Renal cortical epithelial cell (primary cell): ENCODE results near the gene SLC22A23. TPM values are rescaled to one million over a fixed set of nuclear protein-coding genes. Genes with fewer than 3 reads are reported as not detected.

Experiments
- DNase-seq: peaks from one replicate; pipeline ENCODE4 v3.0.0-alpha.2; 2011; ENCODE audit warnings: low read depth
- total RNA-seq: library from RNA; depleted of rRNA; stranded (reverse); fragments of >200 nt; gene quantifications from 2 replicates; pipeline ENCODE4 v1.2.3, GENCODE V29; 2014

SLC22A23 gene
- total RNA-seq, 1 donor from 2014 or later, result 2.4 TPM

DNA sequence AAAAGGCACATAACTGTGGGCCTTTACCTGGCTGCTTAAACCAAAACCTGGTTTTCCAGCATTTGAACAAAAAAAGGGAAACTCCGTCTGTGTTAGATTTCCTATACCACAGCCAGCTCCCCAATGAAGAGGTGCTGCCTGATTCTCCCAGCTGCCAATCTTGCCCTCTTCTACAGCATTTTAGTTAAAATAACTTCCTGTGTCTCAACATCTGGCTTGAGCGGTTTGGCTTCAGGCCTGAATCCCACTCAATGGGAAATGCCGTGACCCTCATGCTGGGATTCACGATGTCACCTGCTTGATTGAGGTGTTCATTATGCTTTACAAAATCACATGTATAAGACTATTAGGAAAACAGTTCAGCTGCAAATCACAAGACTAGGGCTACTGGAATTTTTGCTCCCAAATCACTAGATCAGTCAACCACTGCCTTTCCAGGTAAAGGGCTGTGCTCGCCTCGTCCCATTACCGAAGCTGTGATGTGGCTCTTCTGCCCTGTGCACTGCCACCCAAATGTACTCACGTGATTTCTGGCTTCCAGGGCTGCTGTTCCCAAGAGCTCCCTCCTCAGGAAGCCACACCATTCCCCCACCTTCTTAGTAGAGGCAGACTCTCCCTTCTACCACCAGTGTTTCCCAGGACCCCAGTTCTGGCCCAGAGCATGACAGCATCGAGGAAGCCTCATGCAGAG is 103.5 kb downstream of the SLC22A23 start:
- no peak for DNase-seq

DNA sequence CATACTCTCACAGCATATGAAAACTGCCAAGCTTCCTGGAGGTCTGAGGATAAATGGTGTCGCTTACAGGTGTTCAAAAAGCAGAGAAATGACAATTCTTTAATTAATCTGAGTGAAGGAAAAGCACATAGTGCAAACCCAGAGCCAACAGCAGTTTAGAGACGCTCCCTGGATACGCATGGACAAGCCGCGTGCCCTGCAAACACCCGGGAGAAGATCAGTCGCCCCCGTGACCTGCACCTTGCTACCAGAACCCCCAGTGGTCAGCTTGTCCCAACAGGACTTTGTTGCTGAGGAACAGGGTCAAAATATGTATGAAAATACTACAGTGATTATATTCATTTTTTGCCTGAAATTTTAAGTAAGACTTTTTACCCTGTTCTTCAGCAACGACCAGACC is 104.2 kb downstream of the SLC22A23 start:
- DNase-seq, result no peak

DNA sequence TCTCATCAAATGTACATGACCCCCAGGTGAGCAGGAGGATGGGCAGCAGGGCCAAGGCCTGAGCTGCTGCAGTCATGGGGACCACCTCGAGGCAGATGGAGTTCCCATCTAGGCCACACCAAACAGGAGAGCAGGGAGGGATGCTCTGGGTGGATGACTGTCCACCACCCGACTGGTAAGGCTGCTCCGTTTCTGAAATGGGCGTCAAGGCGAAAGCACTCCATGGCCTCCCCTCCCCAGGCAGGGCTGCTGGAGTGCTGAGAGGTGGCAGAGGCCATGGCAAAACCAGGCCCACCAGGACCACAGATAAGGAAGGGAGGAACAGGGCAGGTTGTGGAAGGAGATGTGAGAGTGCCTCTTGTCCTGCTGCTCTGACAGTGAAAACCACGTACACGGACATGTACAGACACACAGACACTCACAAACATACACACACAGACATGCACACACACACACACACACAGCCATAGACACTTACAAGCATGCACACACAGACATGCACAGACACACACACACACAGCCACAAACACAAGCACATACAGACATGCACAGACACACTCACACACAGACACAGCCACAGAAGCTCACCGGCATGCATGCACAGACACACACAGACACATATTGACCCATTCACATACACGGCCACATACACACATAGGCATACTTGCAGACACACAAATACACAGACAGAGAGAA is 104.9 kb downstream of the SLC22A23 start:
- no peak for DNase-seq

DNA sequence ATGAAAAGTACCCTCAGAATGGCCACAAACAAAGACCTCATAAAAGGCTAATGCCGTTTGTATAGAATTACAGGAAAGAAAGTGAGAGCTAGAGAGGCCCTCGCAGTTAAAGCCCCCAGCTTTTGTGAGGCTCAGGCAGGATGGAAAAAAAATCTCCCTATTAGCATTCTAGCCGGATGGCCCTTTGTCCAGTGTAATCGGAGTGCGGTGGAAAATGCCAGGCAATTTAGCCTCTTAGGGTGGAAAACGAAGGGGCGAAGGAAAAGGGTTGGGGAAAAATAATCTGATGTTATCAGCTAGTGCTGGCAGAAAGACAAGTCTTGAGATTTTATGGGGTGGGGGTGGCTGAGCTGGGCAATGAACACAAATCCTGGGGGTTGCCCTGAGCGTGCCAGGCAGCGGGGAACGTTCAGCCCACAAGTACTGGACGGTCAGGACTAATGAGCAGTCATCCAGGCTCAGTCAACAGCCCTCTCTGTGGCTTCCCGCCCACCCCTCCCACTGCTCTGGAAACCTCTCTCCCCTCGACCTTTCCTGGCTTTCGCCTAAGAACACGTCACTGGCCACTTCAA is 105.7 kb downstream of the SLC22A23 start:
- DNase-seq, result peak; percentile 17

DNA sequence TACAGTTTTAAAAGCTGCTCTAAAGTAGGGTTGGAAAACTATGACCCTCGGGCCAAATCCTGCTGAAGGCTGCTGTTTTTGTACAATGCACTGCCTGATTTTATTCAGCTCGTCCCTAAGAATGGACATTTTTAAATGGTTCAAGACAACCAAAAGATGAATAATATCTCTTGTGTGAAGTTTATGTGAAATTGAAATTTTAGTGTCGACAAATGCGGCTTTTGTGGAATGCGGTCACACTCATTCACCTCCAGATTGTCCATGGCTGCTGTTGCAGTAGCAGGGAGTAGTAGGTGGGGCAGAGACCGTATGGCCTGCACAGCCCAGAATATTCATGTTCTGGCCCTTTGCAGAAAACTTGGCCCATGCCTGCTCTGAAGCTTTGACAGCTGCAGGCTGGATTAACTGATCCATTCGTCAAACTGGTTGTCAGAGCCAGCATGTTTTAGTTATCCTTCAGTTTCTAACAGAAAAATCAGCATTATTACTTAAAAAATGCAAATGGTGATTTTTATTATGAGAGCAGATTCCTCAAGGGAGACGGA is 106.5 kb downstream of the SLC22A23 start:
- no peak for DNase-seq

DNA sequence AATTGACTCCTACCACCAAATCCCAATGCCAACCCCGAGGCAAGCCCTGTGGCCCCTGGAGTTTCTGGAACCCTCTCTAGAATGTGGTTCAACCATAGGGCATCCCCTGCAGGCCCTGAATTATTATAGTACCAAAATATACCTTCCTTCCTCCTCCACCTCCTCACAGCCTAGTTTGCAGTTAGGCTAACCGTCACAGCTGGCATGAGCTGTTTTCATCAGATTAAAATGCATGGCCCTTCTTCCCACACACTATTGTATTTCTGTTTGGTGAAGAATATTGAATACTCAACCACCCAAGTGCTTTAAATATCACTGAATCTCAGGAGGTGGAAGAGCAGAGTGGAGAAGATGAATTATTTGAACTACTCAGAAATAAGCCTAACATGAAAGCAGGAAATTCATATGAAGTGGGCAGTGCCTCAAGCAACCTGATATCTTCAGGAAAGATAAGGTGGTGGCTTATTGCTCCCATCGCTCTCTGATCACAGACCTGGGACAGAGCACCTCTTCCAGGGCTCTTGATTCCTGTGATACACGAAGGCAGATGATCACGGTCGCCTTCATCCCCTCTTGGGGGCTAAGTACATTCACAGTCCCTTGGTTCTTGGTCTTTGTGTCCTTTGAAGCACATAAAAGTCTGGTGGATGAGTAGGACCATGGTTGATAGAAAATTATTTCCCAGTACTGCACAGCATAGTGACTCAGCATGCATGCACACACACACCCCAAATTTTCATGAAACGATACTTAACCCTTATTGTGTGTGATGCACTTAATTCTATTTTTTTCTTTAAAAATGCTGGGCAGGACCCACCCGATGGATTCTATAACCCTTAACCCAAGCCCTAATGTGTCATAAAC is 107.2 kb downstream of the SLC22A23 start:
- no peak for DNase-seq

DNA sequence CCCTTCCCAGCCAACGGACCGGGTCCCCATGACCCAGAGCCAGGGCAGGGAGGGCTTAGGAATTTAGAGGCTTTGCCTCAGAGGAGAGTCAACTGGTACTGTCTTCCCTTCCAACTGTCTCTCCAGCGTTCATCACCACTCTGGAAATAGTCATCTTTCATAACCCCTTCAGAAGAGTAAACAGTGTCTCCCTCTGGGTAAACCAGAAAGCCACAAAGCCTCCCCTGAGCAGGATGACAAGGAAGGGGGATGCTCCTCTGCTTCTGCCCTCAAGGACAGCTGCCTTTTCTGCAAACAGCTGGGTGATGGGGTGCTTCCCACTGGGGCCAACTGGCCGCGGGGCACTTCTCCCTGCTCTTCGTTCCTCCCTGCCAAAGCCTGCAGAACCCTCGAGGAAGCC is 108.0 kb downstream of the SLC22A23 start:
- no peak for DNase-seq

DNA sequence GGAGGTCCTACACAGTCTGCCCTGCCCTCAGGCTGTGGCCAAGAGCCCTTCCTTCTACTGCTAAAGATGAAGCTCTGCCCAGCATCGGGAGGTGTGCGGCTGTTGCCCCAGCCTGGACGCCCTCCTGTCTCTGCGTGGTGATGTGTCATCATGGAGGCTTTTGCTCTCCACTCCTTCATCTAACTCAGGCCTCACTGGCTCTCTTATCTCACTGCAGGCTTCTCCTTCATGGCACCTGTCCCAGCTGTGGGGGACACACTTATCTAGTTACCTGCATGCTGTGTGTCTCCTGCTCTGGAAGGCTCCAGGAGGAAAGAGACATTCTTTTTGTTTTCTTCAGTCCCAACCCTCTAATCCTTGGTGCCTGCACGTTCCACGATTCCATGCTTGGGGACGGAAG is 109.0 kb downstream of the SLC22A23 start:
- no peak for DNase-seq

DNA sequence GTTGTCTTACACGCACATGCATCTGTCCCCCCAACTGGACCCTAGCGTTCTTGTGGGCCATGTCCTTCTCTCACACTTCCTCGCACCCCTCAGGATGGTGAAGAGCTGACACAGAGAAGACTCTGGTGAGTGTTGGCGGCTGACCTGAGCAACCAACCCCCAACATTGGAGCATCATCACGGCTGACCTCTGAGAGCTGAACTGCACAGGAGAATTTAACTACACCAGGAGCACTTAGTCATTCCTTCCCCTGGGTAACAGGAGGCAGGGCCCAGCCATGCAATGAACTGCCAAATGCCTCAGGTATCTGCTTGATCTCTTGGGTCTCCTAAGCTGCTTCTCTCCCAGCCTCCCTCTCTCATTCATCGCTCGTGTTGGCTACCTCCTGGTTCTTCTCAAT is 109.6 kb downstream of the SLC22A23 start:
- peak; percentile 12 for DNase-seq

DNA sequence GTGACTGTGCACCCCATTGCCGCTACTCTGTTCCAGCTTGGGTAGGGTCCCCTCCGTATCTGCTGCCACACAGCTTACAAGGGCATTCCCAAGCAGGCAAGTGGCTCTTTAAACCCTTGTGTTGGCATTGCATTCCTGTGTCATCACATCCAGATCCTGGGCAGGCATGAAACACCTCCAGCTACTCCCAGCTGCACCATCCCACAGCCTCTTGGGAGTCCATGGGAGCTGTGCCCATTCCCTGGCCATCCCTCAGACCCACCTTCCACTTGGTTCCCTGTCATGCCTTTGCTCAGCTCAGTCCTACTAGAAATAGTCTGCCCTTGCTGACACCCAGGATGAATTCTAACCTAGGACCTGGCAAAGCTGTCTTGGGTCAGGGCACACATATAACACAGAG is 110.4 kb downstream of the SLC22A23 start:
- DNase-seq, result no peak

DNA sequence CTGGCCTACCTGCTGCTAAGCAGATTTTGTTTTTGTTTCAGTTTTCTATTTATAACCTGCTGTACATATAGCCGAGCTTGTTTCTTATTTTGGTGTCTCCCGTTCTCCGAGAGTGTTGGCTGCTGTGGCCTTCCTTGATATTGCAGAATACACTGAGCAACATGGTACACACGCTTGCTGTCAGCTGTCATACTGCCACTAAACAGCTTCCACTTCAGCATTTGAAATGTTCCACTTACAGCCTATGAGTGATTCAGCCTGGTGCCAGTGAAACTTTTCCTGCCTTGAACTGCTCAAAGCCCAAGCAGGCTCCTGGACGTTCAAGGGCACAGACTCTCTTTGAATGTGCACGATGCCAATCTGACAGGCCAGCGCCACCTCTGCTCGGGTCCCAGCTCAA is 111.0 kb downstream of the SLC22A23 start:
- DNase-seq, result no peak

DNA sequence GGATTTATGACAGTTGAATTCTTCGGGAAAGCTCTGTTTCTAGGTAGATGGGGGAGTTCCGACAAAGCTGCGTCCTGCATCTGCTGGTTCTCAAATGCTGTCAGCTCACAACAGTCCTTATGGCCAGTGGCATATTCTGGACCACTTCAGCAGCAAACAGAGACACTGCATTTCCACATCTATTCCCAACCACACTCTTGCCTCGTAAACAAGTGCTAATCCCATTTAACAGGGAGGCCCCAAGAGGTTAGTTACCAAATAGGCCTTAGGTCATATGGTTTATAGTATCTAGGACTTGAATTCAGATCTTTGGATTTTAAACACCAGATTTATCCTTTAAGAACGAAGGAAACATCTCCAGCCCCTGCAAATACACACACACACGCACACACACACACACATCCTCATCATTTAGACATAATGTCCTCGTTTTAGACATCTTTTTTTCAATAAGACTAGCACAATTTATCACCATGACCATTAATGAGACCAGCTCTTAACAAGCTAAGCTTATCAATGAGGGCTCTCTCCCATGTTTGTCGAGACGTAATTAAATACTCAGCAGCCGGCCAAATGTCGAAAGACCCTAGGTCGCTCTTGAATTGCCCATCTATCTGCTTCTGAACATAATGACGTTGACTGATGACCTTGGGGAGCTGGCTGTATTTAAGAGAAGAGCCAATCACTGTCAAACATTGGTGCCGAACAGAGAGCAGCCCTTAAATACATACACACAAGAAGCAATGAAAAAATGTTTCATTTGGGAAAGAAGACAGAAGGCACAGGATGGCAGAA is 113.6 kb downstream of the SLC22A23 start:
- DNase-seq, result no peak

DNA sequence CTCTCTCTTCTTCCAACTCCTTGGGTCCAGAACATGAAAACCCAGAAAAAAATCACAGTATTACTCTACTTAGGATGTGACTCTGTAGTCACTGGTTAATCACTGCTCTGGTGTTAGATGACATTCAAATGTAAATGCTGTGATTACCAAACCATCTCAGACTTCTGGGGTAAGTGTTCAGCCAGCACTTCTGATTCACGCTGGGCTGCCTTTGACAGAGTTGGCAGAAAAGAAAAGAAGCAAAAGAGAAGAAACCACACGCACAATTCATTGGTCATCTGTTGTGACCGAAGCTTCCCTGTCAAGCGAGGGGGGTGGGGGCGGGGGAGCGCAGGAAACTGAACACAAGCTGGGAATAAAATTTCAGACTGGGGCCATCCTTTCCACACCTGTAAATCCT is 115.4 kb downstream of the SLC22A23 start:
- peak; percentile 81 for DNase-seq

DNA sequence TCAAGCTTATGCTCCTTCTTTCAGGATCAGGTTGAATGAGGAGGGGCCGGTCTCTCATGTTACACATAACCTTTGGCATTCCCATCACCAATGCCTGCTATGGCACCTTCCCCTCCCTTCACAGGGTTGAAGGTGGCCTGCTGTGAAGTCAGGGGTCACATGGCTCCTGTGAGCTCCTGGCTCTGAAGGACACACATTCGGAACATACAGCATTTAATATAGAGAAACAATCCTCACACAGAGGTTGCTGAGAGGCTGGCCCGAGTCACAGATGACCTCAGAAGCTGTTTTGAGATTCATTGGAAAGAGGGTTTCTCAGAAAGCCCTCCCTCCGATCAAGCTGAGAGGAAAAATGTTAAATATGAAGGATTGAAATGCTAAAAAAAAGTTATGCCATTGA is 116.0 kb downstream of the SLC22A23 start:
- DNase-seq, result no peak

DNA sequence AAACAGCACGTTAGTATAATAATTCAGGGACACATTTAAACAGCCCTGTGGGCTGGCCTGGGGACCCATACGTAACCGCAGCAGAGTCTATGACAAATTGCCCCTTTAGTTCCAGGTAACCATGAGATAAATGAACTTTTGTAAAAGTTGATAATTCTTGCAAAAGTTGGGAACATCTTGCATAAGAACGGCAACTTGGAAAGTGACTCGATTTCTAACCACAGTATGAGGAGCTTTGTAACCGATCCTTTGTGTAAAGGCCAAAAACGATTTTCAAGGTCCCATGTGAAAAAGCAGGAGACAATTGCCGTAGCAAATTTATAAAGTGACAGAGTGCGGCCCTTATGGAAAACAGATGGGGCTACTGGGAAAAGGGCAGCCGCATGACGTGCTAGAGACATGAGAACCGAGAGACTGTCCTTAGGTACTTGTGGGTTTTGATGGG is 116.5 kb downstream of the SLC22A23 start:
- DNase-seq, result no peak

DNA sequence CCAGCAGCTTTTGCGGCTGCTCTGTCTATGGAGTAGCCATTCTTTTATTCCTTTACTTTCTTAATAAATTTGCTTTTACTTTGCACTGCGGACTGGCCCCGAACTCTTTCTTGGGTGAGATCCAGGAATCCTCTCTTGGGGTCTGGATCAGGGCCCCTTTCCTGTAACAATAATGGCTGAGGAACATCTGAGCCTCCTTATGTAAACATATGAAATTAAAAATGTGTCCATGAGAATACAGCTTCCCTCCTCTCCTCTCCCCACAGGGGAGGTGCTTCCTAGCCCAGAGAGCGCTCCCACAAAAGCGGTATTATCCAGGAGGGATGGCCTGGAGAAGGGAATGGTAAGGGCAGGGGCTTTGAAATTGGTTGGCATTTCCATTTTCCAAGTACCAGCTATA is 117.0 kb downstream of the SLC22A23 start:
- no peak for DNase-seq

DNA sequence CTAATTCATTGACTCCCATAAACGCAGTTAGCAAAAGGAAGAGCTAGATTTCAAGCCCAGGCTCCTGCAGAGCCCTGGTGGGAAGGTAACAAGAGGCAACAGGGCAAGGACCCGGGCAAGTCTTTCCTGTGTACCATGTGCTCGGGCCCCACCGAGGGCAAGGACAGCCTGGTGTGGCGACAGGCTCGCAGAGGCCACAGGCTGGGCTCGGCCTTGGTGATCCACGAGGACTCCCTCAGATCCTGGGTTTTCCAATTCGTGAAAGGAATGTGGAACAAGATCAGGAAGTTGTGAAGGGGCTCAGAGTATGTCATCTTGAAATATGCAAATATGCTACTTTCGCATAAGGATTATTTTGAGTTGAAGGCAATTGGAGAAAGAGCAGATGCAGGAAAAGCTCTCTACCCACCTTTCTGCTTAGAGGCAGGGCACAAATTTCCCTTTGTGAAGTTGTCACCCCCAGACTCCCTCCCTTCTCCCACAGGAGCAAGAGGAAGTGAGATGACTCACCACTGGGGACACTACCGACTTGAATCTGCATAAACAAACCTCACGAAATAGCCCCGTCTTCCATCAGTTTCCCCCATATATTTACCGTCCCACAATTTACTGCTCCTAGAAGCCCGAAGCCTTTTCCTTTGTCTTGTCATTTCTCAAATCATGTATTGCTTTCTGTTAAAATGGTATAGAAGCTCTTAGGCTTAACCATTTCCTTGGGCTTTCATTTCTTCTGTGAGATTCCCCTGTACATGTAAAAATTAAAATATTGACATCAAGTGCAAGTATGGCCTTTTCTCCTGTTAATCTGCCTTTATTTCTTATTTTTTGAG is 119.1 kb downstream of the SLC22A23 start:
- peak; percentile 19 for DNase-seq

DNA sequence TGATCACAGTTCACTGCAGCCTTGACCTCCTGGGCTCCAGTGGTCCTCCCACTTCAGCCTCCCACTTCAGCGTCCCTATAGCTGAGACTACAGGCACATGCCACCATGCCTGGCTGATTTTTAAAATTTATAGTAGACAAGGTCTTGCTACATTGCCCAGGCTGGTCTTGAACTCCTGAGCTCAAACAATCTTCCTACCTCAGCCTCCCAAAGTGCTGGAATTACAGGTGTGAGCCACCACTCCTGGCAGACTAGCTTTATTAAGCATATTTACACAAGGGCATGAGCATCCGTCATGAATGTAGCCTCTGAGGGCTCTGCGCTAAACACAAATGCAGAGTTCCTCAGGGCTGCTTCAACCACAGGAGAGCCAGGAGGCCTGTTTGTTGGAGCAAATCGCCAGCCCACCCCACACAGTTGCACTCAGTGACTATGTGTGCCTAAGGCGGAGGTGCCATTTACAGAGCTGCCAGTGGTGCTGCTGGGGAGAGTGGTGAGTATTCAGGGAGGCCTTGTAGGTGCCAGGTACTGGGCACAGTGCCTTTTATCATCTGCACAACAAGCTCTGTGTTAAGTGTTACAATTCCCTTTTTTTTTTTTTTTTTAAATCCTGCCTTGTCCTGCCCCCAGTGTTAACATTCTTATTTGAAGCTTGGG is 119.9 kb downstream of the SLC22A23 start:
- no peak for DNase-seq

DNA sequence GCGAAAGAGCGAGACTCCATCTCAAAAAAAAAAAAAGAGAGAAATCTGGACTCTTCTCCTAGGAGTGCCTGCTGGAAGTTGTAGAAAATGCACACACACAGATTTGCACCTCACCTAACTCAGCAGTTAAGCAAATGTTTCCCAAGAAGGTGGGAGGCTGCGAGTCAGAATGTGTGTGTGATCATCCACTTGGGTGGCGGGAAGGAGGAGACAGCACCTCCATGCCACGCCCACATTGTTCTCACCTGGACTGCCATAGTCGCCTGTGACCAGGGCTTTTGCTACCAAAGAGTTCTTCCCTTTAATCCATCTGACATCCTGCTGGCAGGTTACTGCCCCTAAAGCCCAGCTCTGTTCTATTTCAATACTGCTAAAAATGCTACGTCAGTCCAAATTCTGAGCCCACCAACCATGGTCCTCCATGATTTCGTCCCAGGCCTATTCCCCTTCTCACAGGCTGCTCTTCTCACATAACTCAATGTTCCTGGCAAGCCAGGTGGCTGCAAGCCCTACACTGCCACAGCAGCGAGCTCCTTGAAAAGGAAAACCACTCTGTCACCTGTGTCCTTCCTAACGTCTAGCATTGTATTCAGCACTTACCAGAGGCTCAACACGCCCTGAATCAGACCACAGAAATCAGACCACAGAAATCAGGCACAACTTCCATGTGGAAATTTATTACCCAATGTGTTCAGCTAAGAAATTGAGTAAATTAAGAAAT is 120.6 kb downstream of the SLC22A23 start:
- no peak for DNase-seq
